ENCODE data around the gene PIGP. TPM values are rescaled to one million over a fixed set of nuclear protein-coding genes. Genes with fewer than 3 reads are reported as not detected.
A peak's percentile ranks its signal among the peaks of the same experiment; 100 is the strongest.
"Not testable (repeated sequence)": the region's sequence is repeated elsewhere in the genome, so short reads cannot be mapped to it uniquely, and the experiment has no call there.

Gene PIGP
- polyA plus RNA-seq, 3 donors from 2014 or later: 15.4 to 31.7 (median 26.6) TPM

- Mint-ChIP-seq H3K27me3 (ENCODE audit: low read depth in 3 of 3) (peaks cover 0 to 8% (median 6%) of the 10 kb centered on the region in 3 donors), H3K27ac (no peak overlapping the region), H3K4me3 (no peak overlapping the region), H3K4me1 (peaks cover 10 to 14% of the 10 kb centered on the region in 2 donors), H3K9me3 (no peaks in the 10 kb centered on the region), H3K36me3 (no peaks in the 10 kb centered on the region)
- DNase-seq: no peak
Observed at GRCh38 chr21:37047079-37047478, 25.8 kb downstream of the PIGP start.

- H3K9me3 Mint-ChIP-seq: no peaks in the 10 kb centered on the region
- no peak for DNase-seq
- H3K36me3 Mint-ChIP-seq: no peaks in the 10 kb centered on the region
- H3K4me3 Mint-ChIP-seq: no peak overlapping the region
- peak overlapping the region in 1 of 6 donors; percentile 31 for H3K27ac Mint-ChIP-seq
- H3K4me1 Mint-ChIP-seq: peaks cover 10 to 14% of the 10 kb centered on the region in 2 donors
- H3K27me3 Mint-ChIP-seq (ENCODE audit: low read depth in 3 of 3): peaks cover 0 to 8% (median 6%) of the 10 kb centered on the region in 3 donors
Observed at GRCh38 chr21:37045556-37045955, 27.3 kb downstream of the PIGP start.

- H3K27ac Mint-ChIP-seq: peak overlapping the region in 1 of 6 donors; percentile 31
- no peaks in the 10 kb centered on the region for H3K9me3 Mint-ChIP-seq
- H3K4me3 Mint-ChIP-seq: peak overlapping the region in 1 of 5 donors; percentile 43
- H3K4me1 Mint-ChIP-seq: peaks cover 10 to 14% of the 10 kb centered on the region in 2 donors
- DNase-seq: peak; percentile 7 to 29 (median 20)
- H3K27me3 Mint-ChIP-seq (ENCODE audit: low read depth in 3 of 3): peaks cover 0 to 6% (median 6%) of the 10 kb centered on the region in 3 donors
- no peaks in the 10 kb centered on the region for H3K36me3 Mint-ChIP-seq
Observed at GRCh38 chr21:37045149-37045548, 27.7 kb downstream of the PIGP start.

- Mint-ChIP-seq H3K27me3 (ENCODE audit: low read depth in 3 of 3) (peaks cover 0 to 6% (median 6%) of the 10 kb centered on the region in 3 donors), H3K36me3 (no peaks in the 10 kb centered on the region), H3K27ac (peak overlapping the region in 1 of 6 donors; percentile 61), H3K9me3 (no peaks in the 10 kb centered on the region), H3K4me1 (peaks cover 10 to 14% of the 10 kb centered on the region in 2 donors), H3K4me3 (peak overlapping the region in 1 of 5 donors; percentile 15)
- DNase-seq: no peak
Observed at GRCh38 chr21:37044643-37045042, 28.2 kb downstream of the PIGP start.

GRCh38 chr21:37043818-37044217, 29.1 kb downstream of the PIGP start:
- H3K4me1 Mint-ChIP-seq: peaks cover 10 to 14% of the 10 kb centered on the region in 2 donors

GRCh38 chr21:37041706-37042271, 31.1 kb downstream of the PIGP start:
- no peak overlapping the region for H3K27ac Mint-ChIP-seq
- no peaks in the 10 kb centered on the region for H3K36me3 Mint-ChIP-seq
- no peak for DNase-seq
- H3K9me3 Mint-ChIP-seq: no peaks in the 10 kb centered on the region
- H3K27me3 Mint-ChIP-seq (ENCODE audit: low read depth in 3 of 3): peaks cover 0 to 5% (median 2%) of the 10 kb centered on the region in 3 donors
- H3K4me3 Mint-ChIP-seq: no peak overlapping the region
- peaks cover 10 to 14% of the 10 kb centered on the region in 2 donors for H3K4me1 Mint-ChIP-seq

More at GRCh38 chr21:37043818-37044217, 29.1 kb downstream of the PIGP start:
- Mint-ChIP-seq H3K9me3 (no peaks in the 10 kb centered on the region), H3K4me3 (no peak overlapping the region), H3K27ac (peak overlapping the region in 1 of 6 donors; percentile 87), H3K27me3 (ENCODE audit: low read depth in 3 of 3) (peaks cover 0 to 6% (median 5%) of the 10 kb centered on the region in 3 donors), H3K36me3 (no peaks in the 10 kb centered on the region)
- no peak for DNase-seq

- Mint-ChIP-seq H3K27me3 (ENCODE audit: low read depth in 3 of 3) (peaks cover 0 to 2% (median 0%) of the 10 kb centered on the region in 3 donors), H3K4me1 (peaks cover 6 to 7% of the 10 kb centered on the region in 2 donors), H3K36me3 (no peaks in the 10 kb centered on the region), H3K27ac (no peak overlapping the region), H3K4me3 (no peak overlapping the region), H3K9me3 (no peaks in the 10 kb centered on the region)
- DNase-seq: no peak
Observed at GRCh38 chr21:37040212-37040611, 32.7 kb downstream of the PIGP start.

GRCh38 chr21:37039411-37040075, 33.3 kb downstream of the PIGP start:
- H3K27me3 Mint-ChIP-seq (ENCODE audit: low read depth in 3 of 3): peaks cover 0 to under 1% (median under 1%) of the 10 kb centered on the region in 3 donors
- no peaks in the 10 kb centered on the region for H3K9me3 Mint-ChIP-seq
- peaks cover under 1% of the 10 kb centered on the region in 2 donors for H3K4me1 Mint-ChIP-seq
- DNase-seq: no peak
- H3K4me3 Mint-ChIP-seq: no peak overlapping the region
- H3K27ac Mint-ChIP-seq: no peak overlapping the region
- no peaks in the 10 kb centered on the region for H3K36me3 Mint-ChIP-seq

- Mint-ChIP-seq H3K4me1 (no peaks in the 10 kb centered on the region), H3K36me3 (no peaks in the 10 kb centered on the region), H3K4me3 (no peak overlapping the region), H3K27ac (no peak overlapping the region), H3K9me3 (no peaks in the 10 kb centered on the region), H3K27me3 (ENCODE audit: low read depth in 3 of 3) (peaks cover 0 to 5% (median 3%) of the 10 kb centered on the region in 3 donors)
- no peak for DNase-seq
Observed at GRCh38 chr21:37036177-37036576, 36.7 kb downstream of the PIGP start.

GRCh38 chr21:37034394-37034793, 38.5 kb downstream of the PIGP start:
- H3K27ac Mint-ChIP-seq; H3K27me3 Mint-ChIP-seq (ENCODE audit: low read depth in 3 of 3); H3K9me3 Mint-ChIP-seq; DNase-seq; H3K36me3 Mint-ChIP-seq; H3K4me1 Mint-ChIP-seq; H3K4me3 Mint-ChIP-seq: not testable (repeated sequence)

- peaks cover 0 to 6% (median 3%) of the 10 kb centered on the region in 3 donors for H3K27me3 Mint-ChIP-seq (ENCODE audit: low read depth in 3 of 3)
- H3K36me3 Mint-ChIP-seq: no peaks in the 10 kb centered on the region
- H3K27ac Mint-ChIP-seq: no peak overlapping the region
- DNase-seq: no peak
- no peaks in the 10 kb centered on the region for H3K9me3 Mint-ChIP-seq
- no peak overlapping the region for H3K4me3 Mint-ChIP-seq
- no peaks in the 10 kb centered on the region for H3K4me1 Mint-ChIP-seq
Observed at GRCh38 chr21:37032877-37033471, 39.9 kb downstream of the PIGP start.

GRCh38 chr21:37032293-37032692, 40.6 kb downstream of the PIGP start:
- Mint-ChIP-seq H3K4me1 (no peaks in the 10 kb centered on the region), H3K9me3 (no peaks in the 10 kb centered on the region), H3K27me3 (ENCODE audit: low read depth in 3 of 3) (peaks cover 0 to 6% (median 3%) of the 10 kb centered on the region in 3 donors), H3K4me3 (no peak overlapping the region), H3K27ac (no peak overlapping the region), H3K36me3 (no peaks in the 10 kb centered on the region)
- no peak for DNase-seq

GRCh38 chr21:37030864-37031263, 42.0 kb downstream of the PIGP start:
- Mint-ChIP-seq H3K9me3 (peaks cover 0 to 2% (median 0%) of the 10 kb centered on the region in 6 donors), H3K4me3 (no peak overlapping the region), H3K27ac (no peak overlapping the region), H3K36me3 (no peaks in the 10 kb centered on the region), H3K4me1 (no peaks in the 10 kb centered on the region), H3K27me3 (ENCODE audit: low read depth in 3 of 3) (peaks cover 0 to 6% (median 3%) of the 10 kb centered on the region in 3 donors)
- no peak for DNase-seq

GRCh38 chr21:37028570-37028969, 44.3 kb downstream of the PIGP start:
- no peaks in the 10 kb centered on the region for H3K36me3 Mint-ChIP-seq

More at GRCh38 chr21:37028570-37028969, 44.3 kb downstream of the PIGP start:
- Mint-ChIP-seq H3K27ac (no peak overlapping the region), H3K27me3 (ENCODE audit: low read depth in 3 of 3) (peaks cover 0 to 3% (median 0%) of the 10 kb centered on the region in 3 donors), H3K4me1 (no peaks in the 10 kb centered on the region), H3K9me3 (peaks cover 0 to 2% (median 0%) of the 10 kb centered on the region in 6 donors), H3K4me3 (no peak overlapping the region)
- DNase-seq: no peak
